Keratinocyte (primary cell): ENCODE measurements around the gene ITPKB. TPM values are rescaled to one million over a fixed set of nuclear protein-coding genes. Genes with fewer than 3 reads are reported as not detected.

Experiments used
- DNase-seq: peaks from one replicate; pipeline ENCODE4 v3.0.0-alpha.2; 2011; ENCODE audit warnings: low read depth, missing footprints, low spot score
- FAIRE-seq: peaks from 2 replicates; lab custom pipeline; 2011; peaks lifted over from hg19 to GRCh38; lab: Jason Lieb, UNC
- H2AFZ ChIP-seq: 2 replicates; pipeline ENCODE4 v1.6.0; 2012; ENCODE audit warnings: low read length, control low read depth, inconsistent platforms; ENCODE audit not compliant: control insufficient read depth
- H3K27ac ChIP-seq: 2 replicates; pipeline ENCODE4 v1.5.1; 2011; ENCODE audit warnings: low read length; ENCODE audit not compliant: control insufficient read depth, insufficient read depth
- H3K27me3 ChIP-seq: 3 replicates; pipeline ENCODE4 v1.6.0; 2011; ENCODE audit warnings: low read length; ENCODE audit not compliant: control insufficient read depth, insufficient read depth; ENCODE audit errors: extremely low read depth
- H3K36me3 ChIP-seq, 2 experiments: 2 replicates in 1 of 2; 3 replicates in 1 of 2; pipeline ENCODE4 v1.5.1; 2011; ENCODE audit warnings: low read length in 2 of 2, mild to moderate bottlenecking in 1 of 2; ENCODE audit not compliant: control insufficient read depth in 2 of 2, insufficient read depth in 2 of 2; ENCODE audit errors: extremely low read depth in 1 of 2
- H3K4me1 ChIP-seq: 3 replicates; pipeline ENCODE4 v1.5.1; 2011; ENCODE audit warnings: low read length; ENCODE audit not compliant: control insufficient read depth, insufficient read depth; ENCODE audit errors: extremely low read depth
- H3K4me2 ChIP-seq: 3 replicates; pipeline ENCODE4 v1.6.0; 2011; ENCODE audit warnings: low read depth, low read length; ENCODE audit not compliant: control insufficient read depth, insufficient read depth; ENCODE audit errors: extremely low read depth
- H3K4me3 ChIP-seq, 3 experiments: fragments of 200-600 bp in 1 of 3; sonication (generic) in 1 of 3; 2 replicates in 2 of 3; 3 replicates in 1 of 3; pipeline ENCODE4 v1.5.1; 2011 to 2016; ENCODE audit warnings: low read length in 3 of 3, mild to moderate bottlenecking in 3 of 3, control low read depth in 2 of 3, inconsistent platforms in 1 of 3, low read depth in 1 of 3, mixed read lengths in 1 of 3, mixed run types in 1 of 3, moderate library complexity in 1 of 3; ENCODE audit not compliant: control insufficient read depth in 2 of 3, insufficient read depth in 2 of 3; ENCODE audit errors: extremely low read depth in 1 of 3
- H3K79me2 ChIP-seq: 2 replicates; pipeline ENCODE4 v1.6.0; 2012; ENCODE audit warnings: low read length; ENCODE audit not compliant: control insufficient read depth, insufficient read depth
- H3K9ac ChIP-seq: 3 replicates; pipeline ENCODE4 v1.6.0; 2011; ENCODE audit warnings: low read length; ENCODE audit not compliant: control insufficient read depth, insufficient read depth; ENCODE audit errors: extremely low read depth
- H3K9me1 ChIP-seq: 3 replicates; pipeline ENCODE4 v1.6.0; 2011; ENCODE audit warnings: low read length; ENCODE audit not compliant: control insufficient read depth, insufficient read depth; ENCODE audit errors: extremely low read depth
- H3K9me3 ChIP-seq: 2 replicates; pipeline ENCODE4 v1.5.1; 2012; ENCODE audit warnings: low read depth, low read length; ENCODE audit not compliant: control insufficient read depth
- H4K20me1 ChIP-seq: 3 replicates; pipeline ENCODE4 v1.6.0; 2011; ENCODE audit warnings: low read length; ENCODE audit not compliant: control insufficient read depth, insufficient read depth; ENCODE audit errors: extremely low read depth
- CTCF ChIP-seq, 3 experiments: IDR thresholded peaks in 1 of 3; conservative IDR thresholded peaks in 1 of 3; optimal IDR thresholded peaks in 1 of 3; 2 replicates in 2 of 3; 3 replicates in 1 of 3; pipeline versions ENCODE3 to v1.5.1; 2011; ENCODE audit warnings: low read length in 3 of 3, mild to moderate bottlenecking in 3 of 3, moderate library complexity in 2 of 3, control low read depth in 1 of 3, inconsistent platforms in 1 of 3; ENCODE audit not compliant: insufficient read depth in 2 of 3; ENCODE audit errors: extremely low read depth in 1 of 3
- EZH2 ChIP-seq: IDR thresholded peaks from one replicate; pipeline ENCODE4 v1.6.1; 2012; ENCODE audit warnings: inconsistent platforms, mild to moderate bottlenecking, low read length, moderate library complexity
- dilution Hi-C: fragments of 300-500 bp; cut with MboI; formaldehyde crosslinking; loops from one replicate; pipeline ENCODE4 v1.7.0; 2020; ENCODE audit warnings: low sequenced_read_pairs; ENCODE audit not compliant: extremely low pct_ligation_motif_present
- polyA plus RNA-seq, 5 experiments: library from polyadenylated mRNA; depleted of rRNA in 3 of 5; stranded (reverse) in 3 of 5; stranded (forward) in 1 of 5; unstranded in 1 of 5; fragments of >200 nt; gene quantifications; 1 replicate in 1 of 5; 2 replicates in 3 of 5; 3 replicates in 1 of 5; pipeline versions ENCODE4 v1.2.1 to v1.2.3, GENCODE V29; 2011 to 2012; ENCODE audit warnings: missing spikeins in 2 of 5, low read depth in 1 of 5, low replicate concordance in 1 of 5

The ITPKB gene
- polyA plus RNA-seq, 1 donor (not counting 4 experiments of a cell fraction or from before 2014, with no cell fraction given) = 3.2 TPM

- no peak overlapping the region for H2AFZ ChIP-seq
Measured at GRCh38 chr1:226653311-226653921, 85.7 kb downstream of the ITPKB start.

GRCh38 chr1:226652613-226653012, 86.5 kb downstream of the ITPKB start:
- no peaks in the 10 kb centered on the region for H3K9me3 ChIP-seq
- DNase-seq = no peak
- no peaks in the 10 kb centered on the region for H3K27me3 ChIP-seq
- dilution Hi-C loops = no loop called here
- TF ChIP-seq CTCF (optimal IDR thresholded peaks at IDR 0.05 in 1 of 3, IDR thresholded peaks at IDR 0.05 in 1 of 3, conservative IDR thresholded peaks at IDR 0.05 in 1 of 3; ENCODE audit: extremely low read depth in 1 of 3, insufficient read depth in 2 of 3, low read length in 3 of 3) = no peak
- TF ChIP-seq EZH2 = no peak
- H3K9me1 ChIP-seq = peaks cover 2% of the 10 kb centered on the region
- H3K36me3 ChIP-seq = no peaks in the 10 kb centered on the region
- H3K4me1 ChIP-seq = peaks cover 16% of the 10 kb centered on the region
- H3K9ac ChIP-seq = no peak overlapping the region
- no peak overlapping the region for H3K4me3 ChIP-seq
- FAIRE-seq = no peak
- H4K20me1 ChIP-seq = no peaks in the 10 kb centered on the region
- H3K79me2 ChIP-seq = no peaks in the 10 kb centered on the region
- H3K27ac ChIP-seq = no peak overlapping the region
- H3K4me2 ChIP-seq = no peak overlapping the region
- H2AFZ ChIP-seq = no peak overlapping the region

More at GRCh38 chr1:226653311-226653921, 85.7 kb downstream of the ITPKB start:
- Histone ChIP-seq H3K9me3 (no peaks in the 10 kb centered on the region), H3K79me2 (no peaks in the 10 kb centered on the region), H3K4me3 (no peak overlapping the region), H3K9ac (no peak overlapping the region), H3K27ac (no peak overlapping the region), H3K36me3 (no peaks in the 10 kb centered on the region), H3K4me1 (peaks cover 24% of the 10 kb centered on the region), H3K27me3 (no peaks in the 10 kb centered on the region), H3K4me2 (no peak overlapping the region), H4K20me1 (no peaks in the 10 kb centered on the region), H3K9me1 (peaks cover 2% of the 10 kb centered on the region)
- DNase-seq (no peak), FAIRE-seq (no peak)
- dilution Hi-C loops = no loop called here
- TF ChIP-seq CTCF (optimal IDR thresholded peaks at IDR 0.05 in 1 of 3, IDR thresholded peaks at IDR 0.05 in 1 of 3, conservative IDR thresholded peaks at IDR 0.05 in 1 of 3; ENCODE audit: extremely low read depth in 1 of 3, insufficient read depth in 2 of 3, low read length in 3 of 3) (no peak), EZH2 (no peak)
